WTC11 (cell line): ENCODE results near the gene CAGE1.

ENCODE experiments used
- FOXK1 ChIP-seq: sonication (generic); formaldehyde crosslinking; IDR thresholded peaks from 2 replicates; pipeline ENCODE4 v1.8.0; 2022; ENCODE audit warnings: mild to moderate bottlenecking, moderate library complexity, missing genetic modification reagents
- NR1H2 ChIP-seq: sonication (generic); formaldehyde crosslinking; IDR thresholded peaks from 2 replicates; pipeline ENCODE4 v1.9.0; 2021; ENCODE audit warnings: mild to moderate bottlenecking, moderate library complexity, missing genetic modification reagents
- TF ChIP-seq, protein P1 (sequence below): fragments of 200-600 bp; IDR thresholded peaks from 2 replicates; pipeline ENCODE4 v1.8.0; 2022; ENCODE audit warnings: antibody characterized with exemption
- TF ChIP-seq, protein P2 (sequence below): sonication (generic); formaldehyde crosslinking; IDR thresholded peaks from 2 replicates; pipeline ENCODE4 v1.8.1; 2023; ENCODE audit warnings: mild to moderate bottlenecking, missing genetic modification reagents
- TF ChIP-seq, protein P3 (sequence below): sonication (generic); formaldehyde crosslinking; IDR thresholded peaks from 2 replicates; pipeline ENCODE4 v1.8.1; 2022; ENCODE audit warnings: low read depth, missing genetic modification reagents, borderline replicate concordance
- TF ChIP-seq, protein P4 (sequence below): sonication (generic); formaldehyde crosslinking; IDR thresholded peaks from 2 replicates; pipeline ENCODE4 v1.8.0; 2022; ENCODE audit warnings: mild to moderate bottlenecking, missing genetic modification reagents

DNA sequence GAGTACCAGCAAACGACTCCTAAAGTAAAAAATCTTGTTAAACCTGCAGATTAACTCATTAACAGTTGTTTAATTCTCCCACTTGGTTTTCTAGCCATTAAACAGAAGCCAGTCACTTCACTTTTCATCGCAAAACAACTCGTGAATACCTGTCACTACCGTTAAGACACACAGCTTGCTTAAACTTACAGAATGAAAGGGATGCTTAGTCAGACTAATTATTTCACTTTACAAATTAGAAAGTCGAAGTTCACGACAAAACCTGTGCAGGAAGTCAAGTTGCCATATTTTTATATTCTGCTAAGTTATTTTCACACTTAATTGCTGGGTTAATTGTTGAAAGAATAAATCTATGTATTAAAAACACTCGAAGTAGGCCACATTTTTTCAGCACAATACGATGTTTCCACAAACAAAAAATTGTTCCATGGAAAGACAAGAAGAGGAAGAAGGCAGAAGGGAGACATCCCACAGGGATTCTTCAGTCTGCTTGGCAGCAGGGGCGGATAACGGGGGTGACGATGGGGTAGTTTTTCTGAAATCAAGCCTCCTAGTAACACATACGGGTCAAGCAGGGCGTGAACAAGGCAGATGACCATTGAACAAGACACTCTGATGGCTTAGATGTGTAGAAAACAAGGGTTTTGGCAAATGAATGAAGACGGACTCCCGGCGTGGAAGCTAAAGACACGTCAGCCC lies 77.5 kb downstream of the CAGE1 start:
- TF ChIP-seq, protein P1, sequence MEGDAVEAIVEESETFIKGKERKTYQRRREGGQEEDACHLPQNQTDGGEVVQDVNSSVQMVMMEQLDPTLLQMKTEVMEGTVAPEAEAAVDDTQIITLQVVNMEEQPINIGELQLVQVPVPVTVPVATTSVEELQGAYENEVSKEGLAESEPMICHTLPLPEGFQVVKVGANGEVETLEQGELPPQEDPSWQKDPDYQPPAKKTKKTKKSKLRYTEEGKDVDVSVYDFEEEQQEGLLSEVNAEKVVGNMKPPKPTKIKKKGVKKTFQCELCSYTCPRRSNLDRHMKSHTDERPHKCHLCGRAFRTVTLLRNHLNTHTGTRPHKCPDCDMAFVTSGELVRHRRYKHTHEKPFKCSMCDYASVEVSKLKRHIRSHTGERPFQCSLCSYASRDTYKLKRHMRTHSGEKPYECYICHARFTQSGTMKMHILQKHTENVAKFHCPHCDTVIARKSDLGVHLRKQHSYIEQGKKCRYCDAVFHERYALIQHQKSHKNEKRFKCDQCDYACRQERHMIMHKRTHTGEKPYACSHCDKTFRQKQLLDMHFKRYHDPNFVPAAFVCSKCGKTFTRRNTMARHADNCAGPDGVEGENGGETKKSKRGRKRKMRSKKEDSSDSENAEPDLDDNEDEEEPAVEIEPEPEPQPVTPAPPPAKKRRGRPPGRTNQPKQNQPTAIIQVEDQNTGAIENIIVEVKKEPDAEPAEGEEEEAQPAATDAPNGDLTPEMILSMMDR, result no peak
- TF ChIP-seq, protein P2, sequence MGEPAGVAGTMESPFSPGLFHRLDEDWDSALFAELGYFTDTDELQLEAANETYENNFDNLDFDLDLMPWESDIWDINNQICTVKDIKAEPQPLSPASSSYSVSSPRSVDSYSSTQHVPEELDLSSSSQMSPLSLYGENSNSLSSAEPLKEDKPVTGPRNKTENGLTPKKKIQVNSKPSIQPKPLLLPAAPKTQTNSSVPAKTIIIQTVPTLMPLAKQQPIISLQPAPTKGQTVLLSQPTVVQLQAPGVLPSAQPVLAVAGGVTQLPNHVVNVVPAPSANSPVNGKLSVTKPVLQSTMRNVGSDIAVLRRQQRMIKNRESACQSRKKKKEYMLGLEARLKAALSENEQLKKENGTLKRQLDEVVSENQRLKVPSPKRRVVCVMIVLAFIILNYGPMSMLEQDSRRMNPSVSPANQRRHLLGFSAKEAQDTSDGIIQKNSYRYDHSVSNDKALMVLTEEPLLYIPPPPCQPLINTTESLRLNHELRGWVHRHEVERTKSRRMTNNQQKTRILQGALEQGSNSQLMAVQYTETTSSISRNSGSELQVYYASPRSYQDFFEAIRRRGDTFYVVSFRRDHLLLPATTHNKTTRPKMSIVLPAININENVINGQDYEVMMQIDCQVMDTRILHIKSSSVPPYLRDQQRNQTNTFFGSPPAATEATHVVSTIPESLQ, result no peak
- TF ChIP-seq FOXK1 (CRISPR knock-in tag) (no peak), NR1H2 (CRISPR knock-in tag) (no peak)
- TF ChIP-seq, protein P3, sequence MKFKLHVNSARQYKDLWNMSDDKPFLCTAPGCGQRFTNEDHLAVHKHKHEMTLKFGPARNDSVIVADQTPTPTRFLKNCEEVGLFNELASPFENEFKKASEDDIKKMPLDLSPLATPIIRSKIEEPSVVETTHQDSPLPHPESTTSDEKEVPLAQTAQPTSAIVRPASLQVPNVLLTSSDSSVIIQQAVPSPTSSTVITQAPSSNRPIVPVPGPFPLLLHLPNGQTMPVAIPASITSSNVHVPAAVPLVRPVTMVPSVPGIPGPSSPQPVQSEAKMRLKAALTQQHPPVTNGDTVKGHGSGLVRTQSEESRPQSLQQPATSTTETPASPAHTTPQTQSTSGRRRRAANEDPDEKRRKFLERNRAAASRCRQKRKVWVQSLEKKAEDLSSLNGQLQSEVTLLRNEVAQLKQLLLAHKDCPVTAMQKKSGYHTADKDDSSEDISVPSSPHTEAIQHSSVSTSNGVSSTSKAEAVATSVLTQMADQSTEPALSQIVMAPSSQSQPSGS (CRISPR knock-in tag), result no peak
- TF ChIP-seq, protein P4, sequence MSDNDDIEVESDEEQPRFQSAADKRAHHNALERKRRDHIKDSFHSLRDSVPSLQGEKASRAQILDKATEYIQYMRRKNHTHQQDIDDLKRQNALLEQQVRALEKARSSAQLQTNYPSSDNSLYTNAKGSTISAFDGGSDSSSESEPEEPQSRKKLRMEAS (CRISPR knock-in tag), result no peak
